NB4 (cell line): ENCODE results near the gene THAP7.

Source experiments
- DNase-seq: peaks from one replicate; pipeline ENCODE4 v3.0.0; 2010; ENCODE audit warnings: low read depth
- H3K4me3 ChIP-seq: one replicate; pipeline ENCODE4 v1.5.1; 2011; ENCODE audit warnings: mild to moderate bottlenecking, low read depth, low read length, moderate library complexity
- MYC ChIP-seq: IDR thresholded peaks from 2 replicates; pipeline ENCODE4 v1.6.1; 2011; ENCODE audit warnings: low read depth, low read length
- POLR2A ChIP-seq: IDR thresholded peaks from 2 replicates; pipeline ENCODE4 v1.6.1; 2011; ENCODE audit warnings: mild to moderate bottlenecking; ENCODE audit not compliant: insufficient read length; ENCODE audit errors: extremely low read depth
- TF ChIP-seq, protein P1 (sequence below): IDR thresholded peaks from one replicate; pipeline ENCODE4 v1.5.1; 2012; ENCODE audit warnings: low read depth, low read length
- TF ChIP-seq, protein P2 (sequence below): IDR thresholded peaks from 2 replicates; pipeline ENCODE4 v1.6.1; 2011; ENCODE audit warnings: low read depth, low read length

THAP7 gene

GRCh38 chr22:21031545-21032036, 29.7 kb upstream of the THAP7 start:
- no peak overlapping the region for H3K4me3 ChIP-seq
- TF ChIP-seq POLR2A (no peak), MYC (no peak)
- TF ChIP-seq, protein P1, sequence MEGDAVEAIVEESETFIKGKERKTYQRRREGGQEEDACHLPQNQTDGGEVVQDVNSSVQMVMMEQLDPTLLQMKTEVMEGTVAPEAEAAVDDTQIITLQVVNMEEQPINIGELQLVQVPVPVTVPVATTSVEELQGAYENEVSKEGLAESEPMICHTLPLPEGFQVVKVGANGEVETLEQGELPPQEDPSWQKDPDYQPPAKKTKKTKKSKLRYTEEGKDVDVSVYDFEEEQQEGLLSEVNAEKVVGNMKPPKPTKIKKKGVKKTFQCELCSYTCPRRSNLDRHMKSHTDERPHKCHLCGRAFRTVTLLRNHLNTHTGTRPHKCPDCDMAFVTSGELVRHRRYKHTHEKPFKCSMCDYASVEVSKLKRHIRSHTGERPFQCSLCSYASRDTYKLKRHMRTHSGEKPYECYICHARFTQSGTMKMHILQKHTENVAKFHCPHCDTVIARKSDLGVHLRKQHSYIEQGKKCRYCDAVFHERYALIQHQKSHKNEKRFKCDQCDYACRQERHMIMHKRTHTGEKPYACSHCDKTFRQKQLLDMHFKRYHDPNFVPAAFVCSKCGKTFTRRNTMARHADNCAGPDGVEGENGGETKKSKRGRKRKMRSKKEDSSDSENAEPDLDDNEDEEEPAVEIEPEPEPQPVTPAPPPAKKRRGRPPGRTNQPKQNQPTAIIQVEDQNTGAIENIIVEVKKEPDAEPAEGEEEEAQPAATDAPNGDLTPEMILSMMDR = no peak
- TF ChIP-seq, protein P2, sequence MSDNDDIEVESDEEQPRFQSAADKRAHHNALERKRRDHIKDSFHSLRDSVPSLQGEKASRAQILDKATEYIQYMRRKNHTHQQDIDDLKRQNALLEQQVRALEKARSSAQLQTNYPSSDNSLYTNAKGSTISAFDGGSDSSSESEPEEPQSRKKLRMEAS = no peak
- no peak for DNase-seq

GRCh38 chr22:21030621-21031544, 29.0 kb upstream of the THAP7 start:
- no peak for DNase-seq
- no peak overlapping the region for H3K4me3 ChIP-seq
- TF ChIP-seq POLR2A (no peak), MYC (no peak)
- TF ChIP-seq, protein P1 = no peak
- TF ChIP-seq, protein P2 = no peak

DNA sequence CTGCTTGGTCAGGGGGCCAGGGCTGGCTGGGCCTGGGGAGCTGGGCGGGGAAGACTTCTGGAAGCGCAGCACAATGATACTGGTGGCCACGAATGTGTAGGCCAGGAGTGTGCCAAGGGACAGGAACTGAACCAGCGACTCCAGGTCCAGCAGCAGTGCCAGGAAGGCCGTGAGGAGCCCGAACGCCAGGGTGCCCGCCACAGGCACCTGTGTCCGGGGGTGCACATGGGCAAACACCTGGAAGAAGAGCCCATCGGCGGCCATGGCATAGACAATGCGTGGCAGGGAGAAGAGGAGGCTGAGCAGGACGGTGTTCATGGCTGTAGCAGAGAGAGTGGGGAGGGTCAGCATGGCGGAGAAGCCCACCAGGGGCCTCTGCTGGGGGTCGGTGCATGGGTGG, 28.1 kb upstream of the THAP7 start:
- no peak for DNase-seq
- TF ChIP-seq POLR2A (no peak), MYC (no peak)
- TF ChIP-seq, protein P2 = no peak
- TF ChIP-seq, protein P1 = no peak
- no peak overlapping the region for H3K4me3 ChIP-seq

- DNase-seq = no peak
- H3K4me3 ChIP-seq = no peak overlapping the region
- TF ChIP-seq POLR2A (no peak), MYC (no peak)
- TF ChIP-seq, protein P2 = no peak
- TF ChIP-seq, protein P1 = no peak
Measured at GRCh38 chr22:21029486-21030025, 27.6 kb upstream of the THAP7 start.

- H3K4me3 ChIP-seq = no peak overlapping the region
- TF ChIP-seq POLR2A = no peak
- TF ChIP-seq MYC = no peak
- TF ChIP-seq, protein P2 = no peak
- TF ChIP-seq, protein P1 = no peak
- DNase-seq = no peak
Measured at GRCh38 chr22:21028277-21029251, 26.6 kb upstream of the THAP7 start.
